Ovary (tissue), 9 donors: ENCODE results near the gene IDI2. TPM values are rescaled to one million over a fixed set of nuclear protein-coding genes. Genes with fewer than 3 reads are reported as not detected.

Experiments used
- DNase-seq, 5 donors: peaks; one replicate each; pipeline ENCODE4 v3.0.0-alpha.2; 2019 to 2020
- H3K27ac ChIP-seq, 2 donors: fragments of 200-600 bp; one replicate each; pipeline versions ENCODE4 v1.5.1 to v1.8.0; 2019 to 2022
- H3K27me3 ChIP-seq: fragments of 200-600 bp; one replicate; pipeline ENCODE4 v1.8.0; 2022
- H3K36me3 ChIP-seq: fragments of 200-600 bp; sonication (generic); one replicate; pipeline ENCODE4 v1.5.1; 2019
- H3K4me1 ChIP-seq: one replicate; pipeline ENCODE4 v1.8.1; 2013; ENCODE audit warnings: mild to moderate bottlenecking, moderate library complexity; ENCODE audit not compliant: insufficient read depth
- H3K4me3 ChIP-seq: fragments of 200-600 bp; sonication (generic); one replicate; pipeline ENCODE4 v1.5.1; 2017
- H3K9me3 ChIP-seq, 2 donors: fragments of 200-600 bp in 1 of 2; sonication (generic) in 1 of 2; one replicate each; pipeline versions ENCODE4 v1.5.1 to v1.8.1; 2013 to 2019; ENCODE audit warnings: mild to moderate bottlenecking in 1 of 2, moderate library complexity in 1 of 2
- EP300 ChIP-seq: sonication (generic); formaldehyde crosslinking; IDR thresholded peaks from one replicate; pipeline ENCODE4 v1.6.1; 2017; ENCODE audit warnings: antibody characterized with exemption
- POLR2A ChIP-seq: fragments of 450-650 bp; IDR thresholded peaks from one replicate; pipeline ENCODE4 v1.6.1; 2017; ENCODE audit warnings: antibody characterized with exemption, mild to moderate bottlenecking, moderate library complexity
- WGBS, 3 donors: extraction: QIAGEN DNeasy Blood & Tissue Kit in 1 of 3; methylation state at CpG; one replicate each; pipeline versions ENCODE4 v1.1.5 to v1.1.7; 2013 to 2017; 5-methylcytosine and 5-hydroxymethylcytosine counted together
- intact Hi-C, 4 donors: fragments of 100-400 bp; cut with DNase I; formaldehyde crosslinking; loops; one replicate each; pipeline versions ENCODE4 v1.11.0 to v1.15.1; 2022 to 2023
- polyA plus RNA-seq, 2 donors: library from polyadenylated mRNA; stranded (reverse); fragments of 200-250 nt in 1 of 2; fragments of 350-450 nt in 1 of 2; fragmentation: Illumina TruSeq in 1 of 2; extraction: RNeasy Lipid Tissue Mini Kit (QIAGEN cat#74804) in 1 of 2; gene quantifications; one replicate each; pipeline ENCODE4 v1.2.3, GENCODE V29; 2013 to 2014
- total RNA-seq, 7 donors: library from RNA; depleted of rRNA in 2 of 7; stranded (reverse); fragments of >200 nt in 2 of 7; fragmentation: NEBNext Ultra II Directional in 3 of 7; extraction: Animal tissue kit (Norgen Biotek cat#: 25700) in 3 of 7; gene quantifications; one replicate each; pipeline versions ENCODE4 v1.1.0 to v1.2.4, GENCODE V29; 2016 to 2023
- donor health status: DM: no; HTN: no; CAD: no; lungs with moderate emphysema.
- donor health status: DM: no; HTN: no; CAD: no.
- donor health status: Bipolar disorder and iron deficiency.
- donor health status: DM: yes; HTN: yes; CAD: no.
- donor health status: DM: no; HTN: no; CAD: no.
- donor health status: DM: yes; HTN: yes; CAD: no.

Gene IDI2
- total and polyA plus RNA-seq, 9 donors: not detected

GRCh38 chr10:969473-970150, 56.0 kb downstream of the IDI2 start:
- no peaks in the 10 kb centered on the region for H3K27me3 ChIP-seq
- no peaks in the 10 kb centered on the region for H3K36me3 ChIP-seq
- WGBS, 3 donors: 83 to 88% (median 84%) methylated on average over 15 of the region's 15 CpGs
- no peak for DNase-seq
- peaks cover 6% of the 10 kb centered on the region for H3K4me1 ChIP-seq
- intact Hi-C loops: no loop called here
- no peaks in the 10 kb centered on the region for H3K9me3 ChIP-seq
- no peak for TF ChIP-seq EP300
- TF ChIP-seq POLR2A: no peak
- H3K4me3 ChIP-seq: no peak overlapping the region
- H3K27ac ChIP-seq: no peak overlapping the region

Other genes starting within 250 kb of the IDI2 start
- gene LARP4B, start 94.2 kb downstream of the IDI2 start, total RNA-seq: 10 to 100 TPM; 32.9 to 77.8 (median 56.2) TPM
- gene LARP4B, start 94.2 kb downstream of the IDI2 start, polyA plus RNA-seq: 10 to 100 TPM; 14.4 to 21.1 TPM
- 10 to 100 TPM; 17.9 to 44.7 (median 30.5) TPM for gene GTPBP4, start 37.4 kb downstream of the IDI2 start, total RNA-seq
- gene GTPBP4, start 37.4 kb downstream of the IDI2 start, polyA plus RNA-seq: 10 to 100 TPM; 18.4 to 32.7 TPM
- 10 to 100 TPM; 17.3 to 99.0 (median 24.4) TPM for gene IDI1, start 23.3 kb upstream of the IDI2 start, total RNA-seq
- 10 to 100 TPM; 20.3 to 53.0 TPM for gene IDI1, start 23.3 kb upstream of the IDI2 start, polyA plus RNA-seq
- 10 to 100 TPM in 5 of 7 donors, 1 to 10 TPM in 2; 7.6 to 20.0 (median 15.6) TPM for gene WDR37, start 30.5 kb upstream of the IDI2 start, total RNA-seq
- 10 to 100 TPM in 1 of 2 donors, 1 to 10 TPM in 1; 6.6 to 12.8 TPM for gene WDR37, start 30.5 kb upstream of the IDI2 start, polyA plus RNA-seq